Effector memory CD8-positive, alpha-beta T cell (primary cell): ENCODE measurements around the gene SNRPA1.

Source experiments
- ATAC-seq: fragments of 150-1000 bp; cut with Tn5 transposase; replicated peaks from 2 replicates; pipeline ENCODE4 v1.10.0; 2021; ENCODE audit warnings: mild to moderate bottlenecking, moderate library complexity
- DNase-seq, 3 experiments: peaks; one replicate each; pipeline ENCODE4 v3.0.0; 2021
- H3K27ac Mint-ChIP-seq, 2 donors: one replicate each; pipeline ENCODE4 v1.8.0; 2022; ENCODE audit warnings: mild to moderate bottlenecking in 2 of 2, mixed read lengths in 2 of 2, moderate library complexity in 2 of 2
- H3K27me3 Mint-ChIP-seq, 2 donors: one replicate each; pipeline ENCODE4 v1.8.0; 2022; ENCODE audit warnings: mixed read lengths in 2 of 2
- H3K36me3 Mint-ChIP-seq: one replicate; pipeline ENCODE4 v1.8.0; 2022; ENCODE audit warnings: mild to moderate bottlenecking, moderate library complexity, mixed read lengths; ENCODE audit not compliant: insufficient read depth
- H3K4me1 Mint-ChIP-seq, 2 donors: one replicate each; pipeline ENCODE4 v1.8.0; 2022; ENCODE audit warnings: low read depth in 2 of 2, mixed read lengths in 2 of 2
- H3K4me3 Mint-ChIP-seq, 2 donors: one replicate each; pipeline ENCODE4 v1.8.0; 2022; ENCODE audit warnings: mild to moderate bottlenecking in 2 of 2, mixed read lengths in 2 of 2, moderate library complexity in 2 of 2
- H3K9me3 Mint-ChIP-seq, 2 donors: one replicate each; pipeline ENCODE4 v1.8.0; 2022; ENCODE audit warnings: mixed read lengths in 2 of 2

Gene SNRPA1

DNA sequence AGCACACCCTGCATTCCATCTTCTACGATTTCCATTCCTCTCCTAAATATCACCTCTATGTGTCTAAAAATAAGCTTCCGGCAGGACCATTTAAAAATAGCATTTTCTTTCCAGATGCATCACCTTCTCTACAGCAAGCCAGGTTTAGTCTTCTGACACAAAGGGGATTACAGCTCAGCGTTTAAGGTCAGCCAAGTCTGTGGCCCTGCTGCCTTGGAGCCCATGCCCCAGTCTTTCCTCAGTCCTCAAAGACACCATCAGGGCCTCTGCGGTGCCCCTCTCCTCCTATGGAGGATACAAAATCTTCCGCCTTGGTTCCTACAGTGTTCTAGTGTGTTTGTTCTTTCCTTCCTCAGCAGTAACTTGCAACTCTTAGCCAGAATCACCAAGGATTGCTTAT, 21.5 kb downstream of the SNRPA1 start:
- DNase-seq, result no peak
- Mint-ChIP-seq H3K36me3 (peaks cover 83% of the 10 kb centered on the region), H3K27ac (no peak overlapping the region), H3K9me3 (no peaks in the 10 kb centered on the region), H3K27me3 (no peaks in the 10 kb centered on the region), H3K4me1 (peaks cover 19 to 28% of the 10 kb centered on the region in 2 donors), H3K4me3 (no peak overlapping the region)
- ATAC-seq, result no peak

DNA sequence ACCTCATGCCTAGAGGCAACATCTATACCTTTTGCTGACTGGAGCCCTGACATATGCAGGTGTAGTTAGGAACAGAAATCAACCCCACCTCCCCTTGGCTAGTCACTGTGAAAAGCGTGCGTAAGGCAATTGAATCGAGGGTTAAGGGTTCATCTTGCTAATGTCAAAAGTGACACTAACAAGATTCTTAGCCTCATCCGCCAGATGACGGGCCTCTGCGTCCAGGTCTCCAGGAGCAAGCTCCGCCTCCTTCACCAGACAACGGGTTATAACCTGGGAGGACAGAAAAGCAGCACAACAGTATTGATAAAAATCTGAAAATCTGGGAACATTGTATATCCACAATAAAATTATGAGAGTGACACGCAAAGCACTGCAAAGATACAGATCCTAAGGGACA, 22.5 kb downstream of the SNRPA1 start:
- H3K36me3 Mint-ChIP-seq, result peaks cover 77% of the 10 kb centered on the region
- DNase-seq (no peak), ATAC-seq (no peak)
- H3K27me3 Mint-ChIP-seq, result no peaks in the 10 kb centered on the region
- peaks cover 19 to 24% of the 10 kb centered on the region in 2 donors for H3K4me1 Mint-ChIP-seq
- no peak overlapping the region for H3K4me3 Mint-ChIP-seq
- no peaks in the 10 kb centered on the region for H3K9me3 Mint-ChIP-seq
- no peak overlapping the region for H3K27ac Mint-ChIP-seq

GRCh38 chr15:101269479-101270223, 25.4 kb downstream of the SNRPA1 start:
- H3K4me3 Mint-ChIP-seq, result no peak overlapping the region
- H3K36me3 Mint-ChIP-seq, result peaks cover 60% of the 10 kb centered on the region
- H3K9me3 Mint-ChIP-seq, result no peaks in the 10 kb centered on the region
- no peaks in the 10 kb centered on the region for H3K27me3 Mint-ChIP-seq
- DNase-seq (no peak), ATAC-seq (no peak)
- peaks cover 8 to 14% of the 10 kb centered on the region in 2 donors for H3K4me1 Mint-ChIP-seq
- H3K27ac Mint-ChIP-seq, result peak overlapping the region; percentile 19 to 80

DNA sequence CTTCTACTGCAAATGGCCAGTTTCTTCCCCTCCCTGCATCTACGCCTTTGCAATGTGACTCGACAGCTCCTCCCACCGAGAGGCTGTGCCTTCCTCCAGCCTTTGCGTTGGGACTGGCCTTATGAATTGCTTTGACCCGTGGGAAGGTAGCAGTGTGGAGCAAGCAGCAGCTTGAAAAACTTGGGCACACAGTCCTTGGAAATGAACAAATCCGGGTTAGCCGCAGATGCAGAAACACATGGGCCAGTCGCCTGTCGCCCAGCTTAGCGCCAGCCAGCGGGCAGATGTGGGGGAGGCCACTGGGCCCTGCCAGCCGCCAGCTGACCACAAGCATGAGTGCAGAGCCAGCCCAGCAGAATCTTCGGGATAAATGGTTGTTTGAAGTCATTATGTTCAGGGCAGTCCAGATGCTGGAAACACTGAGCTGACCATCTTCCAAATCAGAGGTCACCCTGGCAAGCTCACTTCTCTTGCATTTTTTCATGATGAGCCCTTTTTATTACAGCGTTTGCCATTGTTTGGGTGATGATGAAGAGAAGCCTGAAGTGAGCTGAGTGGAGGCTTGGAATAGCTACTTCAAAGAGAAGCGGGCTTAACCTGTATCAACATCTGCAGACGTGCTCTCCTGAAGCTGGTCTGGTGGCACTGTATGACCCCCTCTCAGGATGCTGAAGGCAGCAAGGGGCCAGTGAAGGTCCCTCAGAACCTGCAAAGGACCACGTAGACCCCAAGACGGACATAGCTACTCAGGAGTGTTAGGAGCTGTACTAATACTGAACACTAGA, 27.5 kb downstream of the SNRPA1 start:
- ATAC-seq (no peak), DNase-seq (no peak)
- H3K36me3 Mint-ChIP-seq, result peaks cover 42% of the 10 kb centered on the region
- H3K9me3 Mint-ChIP-seq, result no peaks in the 10 kb centered on the region
- H3K27ac Mint-ChIP-seq, result no peak overlapping the region
- peaks cover 5 to 9% of the 10 kb centered on the region in 2 donors for H3K27me3 Mint-ChIP-seq
- peaks cover 6 to 10% of the 10 kb centered on the region in 2 donors for H3K4me1 Mint-ChIP-seq
- no peak overlapping the region for H3K4me3 Mint-ChIP-seq

DNA sequence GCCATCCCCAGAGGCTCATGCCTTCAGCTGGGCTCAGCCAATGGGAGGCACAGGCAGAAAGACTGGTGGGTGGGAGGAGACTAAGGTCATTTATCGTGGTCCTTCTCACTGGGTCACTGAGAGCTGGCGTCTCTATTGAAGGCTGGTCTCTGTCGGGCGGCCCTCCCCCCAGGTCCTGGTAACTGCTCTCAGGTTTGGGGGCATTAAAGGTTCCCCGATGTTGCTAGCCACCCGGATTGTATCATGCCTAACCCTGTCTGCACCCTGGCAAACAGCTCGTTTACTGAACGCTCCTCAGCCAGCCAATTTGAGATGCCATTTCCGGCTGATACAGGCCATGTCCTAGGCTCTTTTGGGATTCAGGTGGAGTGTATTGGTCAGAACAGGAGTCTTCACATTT, 28.3 kb downstream of the SNRPA1 start:
- DNase-seq (no peak), ATAC-seq (no peak)
- H3K36me3 Mint-ChIP-seq, result peaks cover 34% of the 10 kb centered on the region
- H3K27ac Mint-ChIP-seq, result peak overlapping the region in 1 of 2 donors; percentile 41
- H3K27me3 Mint-ChIP-seq, result peaks cover 5 to 9% of the 10 kb centered on the region in 2 donors
- no peak overlapping the region for H3K4me3 Mint-ChIP-seq
- no peaks in the 10 kb centered on the region for H3K9me3 Mint-ChIP-seq
- H3K4me1 Mint-ChIP-seq, result peaks cover 6 to 10% of the 10 kb centered on the region in 2 donors

DNA sequence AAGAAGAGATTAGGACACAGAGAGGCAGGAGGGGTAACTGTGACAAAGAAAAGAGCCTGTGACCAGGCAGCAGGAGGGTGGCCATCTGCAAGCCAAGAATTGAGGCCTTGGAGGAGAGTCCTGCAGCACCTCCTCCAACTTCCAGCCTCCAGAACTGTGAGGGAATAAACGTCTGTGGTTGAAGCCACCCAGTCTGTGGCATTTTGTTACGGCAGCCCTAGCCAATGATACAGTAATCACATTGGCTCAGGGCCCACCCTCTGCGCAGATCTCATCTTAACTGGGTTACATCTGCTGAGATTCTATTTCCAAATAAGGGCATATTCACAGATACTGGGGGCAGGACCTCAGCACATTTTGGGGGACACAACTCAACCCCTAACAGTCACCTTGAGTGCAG, 29.0 kb downstream of the SNRPA1 start:
- no peak for ATAC-seq
- H3K27me3 Mint-ChIP-seq, result peaks cover 5 to 9% of the 10 kb centered on the region in 2 donors
- no peaks in the 10 kb centered on the region for H3K9me3 Mint-ChIP-seq
- peaks cover 27% of the 10 kb centered on the region for H3K36me3 Mint-ChIP-seq
- DNase-seq, result no peak
- peak overlapping the region in 1 of 2 donors; percentile 41 for H3K27ac Mint-ChIP-seq
- peaks cover 6 to 10% of the 10 kb centered on the region in 2 donors for H3K4me1 Mint-ChIP-seq
- H3K4me3 Mint-ChIP-seq, result no peak overlapping the region

GRCh38 chr15:101264911-101265641, 30.0 kb downstream of the SNRPA1 start:
- no peak overlapping the region for H3K4me3 Mint-ChIP-seq
- no peak for DNase-seq
- H3K36me3 Mint-ChIP-seq, result peaks cover 17% of the 10 kb centered on the region
- peak overlapping the region in 1 of 2 donors; percentile 18 for H3K27ac Mint-ChIP-seq
- peaks cover 13 to 15% of the 10 kb centered on the region in 2 donors for H3K27me3 Mint-ChIP-seq
- peaks cover 6 to 10% of the 10 kb centered on the region in 2 donors for H3K4me1 Mint-ChIP-seq
- no peak for ATAC-seq
- no peaks in the 10 kb centered on the region for H3K9me3 Mint-ChIP-seq

- H3K4me1 Mint-ChIP-seq, result peaks cover 3 to 6% of the 10 kb centered on the region in 2 donors
- H3K36me3 Mint-ChIP-seq, result peaks cover 7% of the 10 kb centered on the region
- DNase-seq, result no peak
- no peak for ATAC-seq
- H3K27ac Mint-ChIP-seq, result no peak overlapping the region
- H3K27me3 Mint-ChIP-seq, result peaks cover 21 to 24% of the 10 kb centered on the region in 2 donors
- H3K4me3 Mint-ChIP-seq, result no peak overlapping the region
- no peaks in the 10 kb centered on the region for H3K9me3 Mint-ChIP-seq
These were observed 31.0 kb downstream of the SNRPA1 start for GRCh38 chr15:101264011-101264410.

DNA sequence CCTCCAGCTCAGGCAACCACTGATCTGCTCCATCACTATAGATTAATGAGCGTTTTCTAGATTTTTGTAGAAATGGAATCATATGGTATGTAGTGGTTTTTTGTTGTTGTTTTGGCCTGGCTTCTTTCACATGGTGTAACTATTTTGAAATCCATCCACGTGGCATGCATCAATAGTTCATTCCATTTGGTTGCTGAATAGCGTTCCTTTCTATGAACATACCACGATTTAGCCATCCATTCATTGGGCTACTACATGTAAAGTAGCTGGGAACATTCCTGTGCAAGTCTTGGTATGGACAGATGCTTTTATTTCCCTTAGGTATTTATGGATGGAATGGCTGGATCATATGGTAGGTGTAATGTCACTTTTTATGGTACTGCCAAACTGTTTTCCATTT, 32.5 kb downstream of the SNRPA1 start:
- no peak overlapping the region for H3K27ac Mint-ChIP-seq
- peaks cover 0 to 3% of the 10 kb centered on the region in 2 donors for H3K4me1 Mint-ChIP-seq
- peaks cover 6% of the 10 kb centered on the region for H3K36me3 Mint-ChIP-seq
- DNase-seq (no peak), ATAC-seq (no peak)
- H3K27me3 Mint-ChIP-seq, result peaks cover 21 to 24% of the 10 kb centered on the region in 2 donors
- no peak overlapping the region for H3K4me3 Mint-ChIP-seq
- H3K9me3 Mint-ChIP-seq, result no peaks in the 10 kb centered on the region

DNA sequence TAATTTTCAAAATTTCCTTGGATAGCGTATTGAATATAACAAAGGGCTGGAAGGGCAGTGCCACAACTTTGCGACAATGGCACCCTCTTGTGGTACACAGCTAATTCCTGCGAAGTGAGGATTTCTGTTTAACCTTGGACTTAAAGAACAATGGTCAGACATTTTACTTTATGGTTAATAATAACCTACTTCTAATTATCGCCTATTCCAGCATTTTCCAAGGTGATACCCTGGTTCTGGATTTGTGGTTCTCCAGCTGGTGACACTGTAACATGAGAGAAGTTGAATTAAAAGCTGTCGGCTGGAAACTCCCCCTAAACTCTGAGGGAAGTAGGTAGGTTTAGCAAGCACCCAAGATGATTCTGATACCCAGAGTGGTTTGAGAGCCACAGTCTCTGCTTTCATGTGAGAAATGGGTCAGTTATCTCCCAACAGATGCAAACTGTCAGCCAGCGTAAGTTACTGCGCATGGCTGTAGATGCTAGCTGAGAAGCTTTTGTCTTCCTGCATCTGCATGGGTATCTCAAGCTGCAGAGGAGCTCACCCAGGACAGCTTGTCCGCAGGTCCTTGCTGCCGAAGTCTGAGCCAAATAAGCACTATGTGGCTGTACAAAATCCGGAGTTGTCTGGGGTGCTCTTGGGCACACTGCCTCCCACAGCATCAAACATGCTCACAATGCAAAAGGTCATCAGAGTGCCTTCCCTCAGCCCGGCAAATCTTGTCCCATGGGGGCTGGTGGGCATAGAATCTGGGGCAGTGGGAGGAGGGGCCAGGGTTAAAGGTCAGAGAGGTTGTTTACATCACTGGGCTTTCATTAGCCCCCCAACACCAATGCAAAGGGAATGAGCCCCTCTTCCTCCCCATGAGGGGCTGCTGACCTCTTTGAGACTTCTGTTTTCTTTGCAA, 36.6 kb downstream of the SNRPA1 start:
- peak; percentile 49 to 52 (median 49) for DNase-seq

GRCh38 chr15:101256757-101257156, 38.3 kb downstream of the SNRPA1 start:
- Mint-ChIP-seq H3K36me3 (peaks cover 11% of the 10 kb centered on the region), H3K4me3 (no peak overlapping the region), H3K27me3 (peaks cover 12 to 19% of the 10 kb centered on the region in 2 donors), H3K9me3 (no peaks in the 10 kb centered on the region), H3K27ac (no peak overlapping the region), H3K4me1 (peaks cover 5 to 10% of the 10 kb centered on the region in 2 donors)
- no peak for DNase-seq
- ATAC-seq, result no peak

More for the DNA sequence above, 36.6 kb downstream of the SNRPA1 start:
- peaks cover 0 to 3% of the 10 kb centered on the region in 2 donors for H3K4me1 Mint-ChIP-seq
- no peaks in the 10 kb centered on the region for H3K36me3 Mint-ChIP-seq
- no peaks in the 10 kb centered on the region for H3K9me3 Mint-ChIP-seq
- H3K4me3 Mint-ChIP-seq, result no peak overlapping the region
- no peak overlapping the region for H3K27ac Mint-ChIP-seq
- H3K27me3 Mint-ChIP-seq, result peaks cover 18 to 24% of the 10 kb centered on the region in 2 donors
- ATAC-seq, result peak; percentile 73

DNA sequence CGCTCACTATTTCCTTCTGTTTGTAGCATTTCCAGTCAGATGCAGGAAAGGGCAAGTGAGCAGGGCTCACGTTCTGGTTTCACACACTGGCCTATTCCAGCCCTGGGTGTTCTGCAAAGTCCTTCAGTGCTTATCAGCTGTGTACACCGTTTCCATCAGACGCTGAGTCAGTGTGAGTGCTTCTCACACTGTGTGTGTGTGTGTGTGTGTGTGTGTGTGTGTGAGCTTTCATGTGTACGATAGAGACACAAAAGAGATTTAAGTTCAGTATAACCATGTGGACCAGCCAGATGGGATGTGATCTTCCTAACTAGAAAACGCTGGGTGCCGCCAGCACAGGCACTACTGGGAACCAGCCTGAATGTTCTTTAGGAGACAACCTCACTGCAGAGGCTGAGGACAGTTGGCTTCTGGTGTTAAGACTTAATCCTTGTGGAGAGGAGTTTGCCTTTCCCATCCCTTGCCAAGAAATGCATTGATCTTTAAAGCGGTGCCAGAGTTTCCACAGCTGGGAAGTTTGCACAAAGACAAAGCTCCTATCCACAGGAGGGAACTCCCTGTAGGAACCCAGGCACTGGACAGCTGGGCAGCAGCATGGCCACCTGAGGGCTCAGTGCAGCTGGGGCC, 39.3 kb downstream of the SNRPA1 start:
- H3K9me3 Mint-ChIP-seq, result no peaks in the 10 kb centered on the region
- no peak overlapping the region for H3K4me3 Mint-ChIP-seq
- H3K4me1 Mint-ChIP-seq, result peaks cover 5 to 10% of the 10 kb centered on the region in 2 donors
- ATAC-seq (no peak), DNase-seq (no peak)
- no peak overlapping the region for H3K27ac Mint-ChIP-seq
- peaks cover 12 to 18% of the 10 kb centered on the region in 2 donors for H3K27me3 Mint-ChIP-seq
- H3K36me3 Mint-ChIP-seq, result peaks cover 17% of the 10 kb centered on the region
